H1 (cell line): Measurements from ENCODE around the gene SPEM1. TPM values are rescaled to one million over a fixed set of nuclear protein-coding genes. Genes with fewer than 3 reads are reported as not detected.

ENCODE experiments used
- CTCF ChIA-PET: fragments of 300-600 bp; sonication (Branson Sonifier 250); formaldehyde crosslinking; loops from one replicate; lab custom pipeline; 2021; ENCODE audit not compliant: partially characterized antibody; lab: Charles Lee
- POLR2A ChIA-PET: fragments of 300-600 bp; sonication (Branson Sonifier 250); formaldehyde crosslinking; loops from one replicate; lab custom pipeline; 2021; ENCODE audit warnings: inconsistent platforms; ENCODE audit not compliant: partially characterized antibody; lab: Charles Lee
- DNase-seq, 2 experiments: peaks; one replicate each; pipeline versions ENCODE4 v3.0.0 to v3.0.0-alpha.2; 2010 to 2022; ENCODE audit warnings: low spot score in 2 of 2, low read depth in 1 of 2, mixed read lengths in 1 of 2
- FAIRE-seq: peaks from 2 replicates; lab custom pipeline; 2011; peaks lifted over from hg19 to GRCh38; lab: Jason Lieb, UNC
- H2AFZ ChIP-seq: 2 replicates; pipeline ENCODE4 v1.8.1; 2012; ENCODE audit warnings: low read length, inconsistent platforms
- H2AK5ac ChIP-seq: 2 replicates; pipeline ENCODE4 v1.6.1; 2013; ENCODE audit warnings: low read depth, low read length
- H2BK120ac ChIP-seq: replicated peaks from 2 replicates; pipeline ENCODE3; 2013; ENCODE audit warnings: low read depth, low read length, inconsistent platforms
- H2BK12ac ChIP-seq: 2 replicates; pipeline ENCODE4 v1.6.1; 2013; ENCODE audit warnings: low read depth, low read length
- H2BK15ac ChIP-seq: 2 replicates; pipeline ENCODE4 v1.6.1; 2013; ENCODE audit warnings: low read length
- H2BK20ac ChIP-seq: 2 replicates; pipeline ENCODE4 v1.6.1; 2013; ENCODE audit warnings: low read length
- H2BK5ac ChIP-seq: 2 replicates; pipeline ENCODE4 v1.6.1; 2013; ENCODE audit warnings: low read depth, low read length
- H3K14ac ChIP-seq: 2 replicates; pipeline ENCODE4 v1.6.1; 2013; ENCODE audit warnings: inconsistent platforms; ENCODE audit not compliant: insufficient read length
- H3K18ac ChIP-seq: 2 replicates; pipeline ENCODE4 v1.6.1; 2013; ENCODE audit warnings: low read length; ENCODE audit errors: extremely low read depth
- H3K23ac ChIP-seq: 2 replicates; pipeline ENCODE4 v1.6.1; 2013; ENCODE audit warnings: inconsistent platforms; ENCODE audit not compliant: insufficient read length
- H3K23me2 ChIP-seq: 2 replicates; pipeline ENCODE4 v1.6.1; 2013; ENCODE audit warnings: low read depth, low read length
- H3K27ac ChIP-seq: 2 replicates; pipeline ENCODE4 v1.6.1; 2011; ENCODE audit warnings: low read depth, low read length, inconsistent platforms
- H3K27me3 ChIP-seq, 4 experiments: replicated peaks in 1 of 4; 1 replicate in 1 of 4; 2 replicates in 3 of 4; pipeline versions ENCODE4 v1.6.1 to v1.8.1; 2011 to 2013; ENCODE audit warnings: low read length in 3 of 4, mild to moderate bottlenecking in 3 of 4, inconsistent platforms in 2 of 4, mixed read lengths in 2 of 4, moderate library complexity in 1 of 4; ENCODE audit not compliant: control insufficient read depth in 3 of 4, insufficient read depth in 3 of 4; ENCODE audit errors: extremely low read depth in 1 of 4
- H3K36me3 ChIP-seq, 4 experiments: 2 replicates each; pipeline versions ENCODE4 v1.6.1 to v1.8.1; 2011 to 2013; ENCODE audit warnings: mild to moderate bottlenecking in 4 of 4, low read length in 3 of 4, moderate library complexity in 2 of 4, control low read depth in 1 of 4, inconsistent platforms in 1 of 4; ENCODE audit not compliant: insufficient read depth in 4 of 4, control insufficient read depth in 2 of 4
- H3K4ac ChIP-seq: replicated peaks from 2 replicates; pipeline ENCODE3; 2013; ENCODE audit warnings: low read length, low read depth, mixed read lengths, inconsistent platforms; ENCODE audit not compliant: insufficient read length
- H3K4me1 ChIP-seq, 4 experiments: replicated peaks in 1 of 4; 1 replicate in 1 of 4; 2 replicates in 3 of 4; pipeline versions ENCODE4 v1.6.1 to v1.8.1; 2011 to 2013; ENCODE audit warnings: low read length in 3 of 4, inconsistent platforms in 2 of 4, mixed read lengths in 1 of 4; ENCODE audit not compliant: insufficient read depth in 4 of 4, control insufficient read depth in 3 of 4
- H3K4me2 ChIP-seq, 2 experiments: 2 replicates each; pipeline versions ENCODE4 v1.6.1 to v1.8.1; 2011 to 2013; ENCODE audit warnings: low read depth in 2 of 2, low read length in 2 of 2, control low read depth in 1 of 2, inconsistent platforms in 1 of 2, mild to moderate bottlenecking in 1 of 2; ENCODE audit not compliant: insufficient read depth in 1 of 2
- H3K4me3 ChIP-seq, 4 experiments: fragments of 200-600, 300-600 bp in 1 of 4; sonication (generic), shearing (Covaris generic), sonication (Bioruptor Twin) in 1 of 4; 2 replicates each; pipeline versions ENCODE4 v1.5.1 to v1.8.1; 2011 to 2016; ENCODE audit warnings: low read length in 4 of 4, low read depth in 3 of 4, control low read depth in 2 of 4, inconsistent platforms in 2 of 4, mild to moderate bottlenecking in 2 of 4, mixed read lengths in 1 of 4, moderate library complexity in 1 of 4; ENCODE audit not compliant: insufficient read depth in 2 of 4; ENCODE audit errors: extremely low read depth in 1 of 4
- H3K56ac ChIP-seq: replicated peaks from 2 replicates; pipeline ENCODE3; 2013; ENCODE audit warnings: low read depth, mild to moderate bottlenecking, mixed read lengths, low read length, inconsistent platforms; ENCODE audit not compliant: insufficient read length
- H3K79me1 ChIP-seq: 2 replicates; pipeline ENCODE4 v1.6.1; 2013; ENCODE audit warnings: low read depth, low read length, control low read depth
- H3K79me2 ChIP-seq, 2 experiments: 2 replicates each; pipeline versions ENCODE4 v1.6.1 to v1.8.1; 2012 to 2013; ENCODE audit warnings: low read length in 2 of 2, mild to moderate bottlenecking in 2 of 2, inconsistent platforms in 1 of 2; ENCODE audit not compliant: insufficient read depth in 2 of 2, control insufficient read depth in 1 of 2
- H3K9ac ChIP-seq, 4 experiments: replicated peaks in 1 of 4; 1 replicate in 1 of 4; 2 replicates in 3 of 4; pipeline versions ENCODE4 v1.6.1 to v1.8.1; 2011 to 2013; ENCODE audit warnings: low read depth in 3 of 4, low read length in 3 of 4, control low read depth in 2 of 4, mild to moderate bottlenecking in 2 of 4, moderate library complexity in 2 of 4, inconsistent platforms in 1 of 4; ENCODE audit errors: extremely low read depth in 1 of 4
- H3K9me3 ChIP-seq, 2 experiments: 2 replicates each; pipeline versions ENCODE4 v1.6.1 to v1.8.1; 2012 to 2013; ENCODE audit warnings: mild to moderate bottlenecking in 2 of 2, moderate library complexity in 2 of 2, control low read depth in 1 of 2, inconsistent platforms in 1 of 2, low read depth in 1 of 2, low read length in 1 of 2, mixed read lengths in 1 of 2; ENCODE audit not compliant: insufficient read depth in 2 of 2
- H4K20me1 ChIP-seq, 2 experiments: replicated peaks in 1 of 2; 2 replicates each; pipeline versions ENCODE3 to v1.8.1; 2011 to 2013; ENCODE audit warnings: inconsistent platforms in 2 of 2, low read length in 2 of 2, mild to moderate bottlenecking in 1 of 2; ENCODE audit not compliant: insufficient read depth in 2 of 2, control insufficient read depth in 1 of 2
- H4K5ac ChIP-seq: 2 replicates; pipeline ENCODE4 v1.6.1; 2013; ENCODE audit warnings: low read length, low read depth, mixed read lengths, inconsistent platforms; ENCODE audit not compliant: insufficient read length
- H4K8ac ChIP-seq: 2 replicates; pipeline ENCODE4 v1.8.0; 2013; ENCODE audit warnings: mild to moderate bottlenecking, moderate library complexity, low read length, inconsistent platforms; ENCODE audit not compliant: insufficient read depth; ENCODE audit errors: extremely low read depth
- H4K91ac ChIP-seq: replicated peaks from 2 replicates; pipeline ENCODE3; 2013; ENCODE audit warnings: low read length, mixed read lengths, inconsistent platforms; ENCODE audit not compliant: insufficient read length
- CHD2 ChIP-seq: IDR thresholded peaks from 2 replicates; pipeline ENCODE4 v1.6.1; 2012; ENCODE audit warnings: low read length, improper control_type of control experiment
- CTCF ChIP-seq, 3 experiments: IDR thresholded peaks; 1 replicate in 2 of 3; 2 replicates in 1 of 3; pipeline versions ENCODE4 v1.5.1 to v1.6.1; 2011; ENCODE audit warnings: low read length in 3 of 3, mild to moderate bottlenecking in 3 of 3, inconsistent platforms in 2 of 3, low read depth in 1 of 3, moderate library complexity in 1 of 3; ENCODE audit not compliant: insufficient read depth in 1 of 3; ENCODE audit errors: control extremely low read depth in 1 of 3
- GABPA ChIP-seq: IDR thresholded peaks from 2 replicates; pipeline ENCODE4 v1.6.1; 2011; ENCODE audit warnings: mild to moderate bottlenecking, low read length, moderate library complexity, borderline replicate concordance; ENCODE audit not compliant: insufficient read depth
- NRF1 ChIP-seq: IDR thresholded peaks from 2 replicates; pipeline ENCODE4 v1.6.1; 2011; ENCODE audit warnings: mild to moderate bottlenecking, low read depth, low read length, improper control_type of control experiment
- RAD21 ChIP-seq, 2 experiments: IDR thresholded peaks in 1 of 2; conservative IDR thresholded peaks in 1 of 2; 2 replicates each; pipeline ENCODE4 v1.6.1; 2011; ENCODE audit warnings: low read depth in 2 of 2, low read length in 2 of 2, improper control_type of control experiment in 1 of 2, inconsistent platforms in 1 of 2, mild to moderate bottlenecking in 1 of 2, moderate library complexity in 1 of 2
- RXRA ChIP-seq: IDR thresholded peaks from 2 replicates; pipeline ENCODE4 v1.6.1; 2011; ENCODE audit warnings: low read depth, mild to moderate bottlenecking, low read length, moderate library complexity; ENCODE audit not compliant: insufficient read depth
- SIRT6 ChIP-seq: IDR thresholded peaks from one replicate; pipeline ENCODE4 v1.7.1; 2012; ENCODE audit warnings: low read length, inconsistent platforms
- SP4 ChIP-seq: IDR thresholded peaks from 2 replicates; pipeline ENCODE4 v1.6.1; 2012; ENCODE audit warnings: low read length, inconsistent platforms
- TAF1 ChIP-seq: IDR thresholded peaks from 2 replicates; pipeline ENCODE4 v1.6.1; 2011; ENCODE audit warnings: mild to moderate bottlenecking, low read depth, low read length
- TEAD4 ChIP-seq: IDR thresholded peaks from 2 replicates; pipeline ENCODE4 v1.6.1; 2012; ENCODE audit warnings: low read depth, low read length, inconsistent platforms, mixed read lengths
- WGBS, 2 experiments: shearing (Covaris generic) in 1 of 2; methylation state at CpG; one replicate each; pipeline versions ENCODE4 v1.1.6 to v1.1.7; 2013 to 2015; ENCODE audit warnings: low lambda C conversion rate in 2 of 2, mixed read lengths in 2 of 2, inconsistent platforms in 1 of 2, low coverage in 1 of 2, missing lambda C conversion rate in 1 of 2; ENCODE audit not compliant: insufficient replicate concordance in 2 of 2, insufficient coverage in 1 of 2, insufficient read length in 1 of 2; ENCODE audit errors: extremely low coverage in 1 of 2, missing lambda C conversion rate in 1 of 2; 5-methylcytosine and 5-hydroxymethylcytosine counted together
- polyA plus RNA-seq, 7 experiments: library from polyadenylated mRNA; depleted of rRNA in 3 of 7; stranded (reverse) in 5 of 7; unstranded in 2 of 7; fragments of >200 nt in 5 of 7; fragments of 200-250 nt in 2 of 7; gene quantifications; 1 replicate in 5 of 7; 2 replicates in 1 of 7; 4 replicates in 1 of 7; pipeline versions ENCODE4 v1.2.1 to v1.2.3, GENCODE V29; 2011 to 2013; ENCODE audit warnings: missing spikeins in 2 of 7, mixed read lengths in 2 of 7
- total RNA-seq: library from RNA; stranded (reverse); fragmentation: NEBNext Ultra II Directional; extraction: Animal tissue kit (Norgen Biotek cat#: 25700); gene quantifications from 2 replicates; pipeline ENCODE4 v1.2.1, GENCODE V29; 2021

The SPEM1 gene
- total and polyA plus RNA-seq, 2 of the 8 experiments (the other 6 are each of a cell fraction or from before 2014, with no cell fraction given): not detected

- H3K9ac ChIP-seq: peak overlapping the region in 1 of 4 experiments; percentile 28; a peak in 1 of 7 replicates
- no peak for TF ChIP-seq CTCF (IDR thresholded peaks at IDR 0.05; ENCODE audit: control extremely low read depth in 1 of 3, insufficient read depth in 1 of 3, low read depth in 1 of 3, low read length in 3 of 3)
- TF ChIP-seq RAD21 (IDR thresholded peaks at IDR 0.05 in 1 of 2, conservative IDR thresholded peaks at IDR 0.05 in 1 of 2; ENCODE audit: low read depth in 2 of 2, low read length in 2 of 2): no peak
- no peak for TF ChIP-seq SP4
- no peak for TF ChIP-seq TEAD4
- no peak for TF ChIP-seq RXRA
- no peak for TF ChIP-seq GABPA
- no peak for TF ChIP-seq SIRT6
- no peak for TF ChIP-seq TAF1
- TF ChIP-seq CHD2: no peak
- no peak for TF ChIP-seq NRF1
Measured at GRCh38 chr17:7418472-7419152, 1.5 kb upstream of the SPEM1 start.

More at GRCh38 chr17:7418472-7419152, 1.5 kb upstream of the SPEM1 start:
- POLR2A ChIA-PET: interaction anchor here (0.8 to 2.8 kb wide), 6 partner anchors 17 to 156 kb away, joined by 3 to 9 read pairs (median 4); partner anchors contain the start of genes TMEM102 and TNK1
- peak overlapping the region; percentile 6; the same call in 1 of the 2 replicates for H2AK5ac ChIP-seq
- no peak overlapping the region for H2BK20ac ChIP-seq
- no peak overlapping the region for H4K8ac ChIP-seq
- peaks cover 2% of the 10 kb centered on the region; the same call in 1 of the 2 replicates for H3K23me2 ChIP-seq
- H3K14ac ChIP-seq: no peak overlapping the region
- CTCF ChIA-PET: interaction anchor here (0.9 to 2.4 kb wide), 4 partner anchors 9 to 142 kb away, joined by 3 to 9 read pairs (median 3); partner anchors contain the start of gene PLSCR3
- no peak overlapping the region for H2BK15ac ChIP-seq
- no peak overlapping the region for H3K18ac ChIP-seq
- H3K79me1 ChIP-seq: no peaks in the 10 kb centered on the region
- peaks cover 2 to 5% of the 10 kb centered on the region in 2 experiments for H4K20me1 ChIP-seq
- H2BK12ac ChIP-seq: 0 out of 2 replicates have a peak overlapping the region, but pooled peaks have one; percentile 12
- no peak overlapping the region for H3K56ac ChIP-seq
- H3K79me2 ChIP-seq: no peaks in the 10 kb centered on the region
- DNase-seq (no peak), FAIRE-seq (no peak)
- peaks cover 0 to 15% (median 2%) of the 10 kb centered on the region in 4 experiments; a peak in 4 of 7 replicates for H3K4me1 ChIP-seq
- no peak overlapping the region for H2BK120ac ChIP-seq
- no peak overlapping the region; the same call in 1 of the 2 replicates for H2BK5ac ChIP-seq
- H3K36me3 ChIP-seq: peaks cover 0 to 21% (median 9%) of the 10 kb centered on the region in 4 experiments; a peak in 5 of 8 replicates
- no peak overlapping the region for H4K91ac ChIP-seq
- H4K5ac ChIP-seq: no peak overlapping the region
- no peak overlapping the region for H3K4me3 ChIP-seq
- H3K4me2 ChIP-seq: no peak overlapping the region
- H3K4ac ChIP-seq: no peak overlapping the region
- no peak overlapping the region for H3K23ac ChIP-seq
- no peaks in the 10 kb centered on the region for H3K27me3 ChIP-seq
- H3K9me3 ChIP-seq: no peaks in the 10 kb centered on the region
- 74% methylated on average over 16 of the region's 18 CpGs; no CpG with 5 or more reads in 1 of the 2 experiments for WGBS, 2 experiments
- H2AFZ ChIP-seq: no peak overlapping the region
- no peak overlapping the region for H3K27ac ChIP-seq
